HUES48 (cell line): ENCODE data around the gene OSBPL3.

Source experiments
- H3K27ac ChIP-seq: one replicate; pipeline ENCODE4 v1.7.0; 2013; ENCODE audit warnings: low read depth, low read length, inconsistent platforms
- H3K27me3 ChIP-seq: 2 replicates; pipeline ENCODE4 v1.6.1; 2013; ENCODE audit warnings: mild to moderate bottlenecking, low read length; ENCODE audit not compliant: control insufficient read depth, insufficient read depth
- H3K36me3 ChIP-seq: 2 replicates; pipeline ENCODE4 v1.6.1; 2013; ENCODE audit warnings: low read length; ENCODE audit not compliant: control insufficient read depth, insufficient read depth
- H3K4me1 ChIP-seq: 2 replicates; pipeline ENCODE4 v1.6.1; 2013; ENCODE audit warnings: mild to moderate bottlenecking, low read length; ENCODE audit not compliant: control insufficient read depth, insufficient read depth
- H3K4me3 ChIP-seq: 2 replicates; pipeline ENCODE4 v1.5.1; 2013; ENCODE audit warnings: mild to moderate bottlenecking, low read depth, low read length
- H3K9ac ChIP-seq: 2 replicates; pipeline ENCODE4 v1.6.1; 2013; ENCODE audit warnings: mild to moderate bottlenecking, low read depth, low read length, moderate library complexity
- H3K9me3 ChIP-seq: 2 replicates; pipeline ENCODE4 v1.6.1; 2013; ENCODE audit warnings: low read length; ENCODE audit not compliant: control insufficient read depth, insufficient read depth

The OSBPL3 gene

GRCh38 chr7:24827027-24827426, 153.0 kb downstream of the OSBPL3 start:
- Histone ChIP-seq H3K27ac (no peak overlapping the region), H3K4me3 (no peak overlapping the region), H3K9ac (no peak overlapping the region)

GRCh38 chr7:24826662-24827020, 153.3 kb downstream of the OSBPL3 start:
- H3K9me3 ChIP-seq: no peaks in the 10 kb centered on the region
- H3K36me3 ChIP-seq: peaks cover 7% of the 10 kb centered on the region; the same call in 1 of the 2 replicates
- H3K9ac ChIP-seq: no peak overlapping the region
- no peaks in the 10 kb centered on the region for H3K27me3 ChIP-seq
- H3K4me3 ChIP-seq: no peak overlapping the region
- H3K27ac ChIP-seq: peak overlapping the region; percentile 28
- 0 out of 2 replicates have a peak, but pooled peaks cover 4% of the 10 kb centered on the region for H3K4me1 ChIP-seq

More at GRCh38 chr7:24827027-24827426, 153.0 kb downstream of the OSBPL3 start:
- Histone ChIP-seq H3K4me1 (0 out of 2 replicates have a peak, but pooled peaks cover 4% of the 10 kb centered on the region), H3K27me3 (no peaks in the 10 kb centered on the region), H3K9me3 (no peaks in the 10 kb centered on the region), H3K36me3 (peaks cover 7% of the 10 kb centered on the region; the same call in 1 of the 2 replicates)

GRCh38 chr7:24825931-24826661, 153.9 kb downstream of the OSBPL3 start:
- Histone ChIP-seq H3K4me1 (0 out of 2 replicates have a peak, but pooled peaks cover 4% of the 10 kb centered on the region), H3K36me3 (peaks cover 7% of the 10 kb centered on the region; the same call in 1 of the 2 replicates), H3K9me3 (no peaks in the 10 kb centered on the region), H3K27me3 (no peaks in the 10 kb centered on the region), H3K9ac (no peak overlapping the region), H3K4me3 (no peak overlapping the region), H3K27ac (peak overlapping the region; percentile 30)

- peaks cover 7% of the 10 kb centered on the region; the same call in 1 of the 2 replicates for H3K36me3 ChIP-seq
- no peaks in the 10 kb centered on the region for H3K9me3 ChIP-seq
- no peak overlapping the region for H3K27ac ChIP-seq
- H3K9ac ChIP-seq: no peak overlapping the region
- 0 out of 2 replicates have a peak, but pooled peaks cover 6% of the 10 kb centered on the region for H3K4me1 ChIP-seq
- H3K27me3 ChIP-seq: no peaks in the 10 kb centered on the region
- no peak overlapping the region for H3K4me3 ChIP-seq
Measured at GRCh38 chr7:24825381-24825794, 154.6 kb downstream of the OSBPL3 start.

GRCh38 chr7:24824896-24825295, 155.1 kb downstream of the OSBPL3 start:
- Histone ChIP-seq H3K27ac (no peak overlapping the region), H3K27me3 (no peaks in the 10 kb centered on the region), H3K4me3 (no peak overlapping the region), H3K9me3 (no peaks in the 10 kb centered on the region), H3K36me3 (peaks cover 3% of the 10 kb centered on the region; the same call in 1 of the 2 replicates), H3K4me1 (0 out of 2 replicates have a peak, but pooled peaks cover 7% of the 10 kb centered on the region), H3K9ac (no peak overlapping the region)

GRCh38 chr7:24824400-24824799, 155.6 kb downstream of the OSBPL3 start:
- Histone ChIP-seq H3K4me1 (0 out of 2 replicates have a peak, but pooled peaks cover 7% of the 10 kb centered on the region), H3K9ac (no peak overlapping the region), H3K27me3 (no peaks in the 10 kb centered on the region), H3K27ac (no peak overlapping the region), H3K4me3 (no peak overlapping the region), H3K36me3 (no peaks in the 10 kb centered on the region; the same call in 1 of the 2 replicates), H3K9me3 (no peaks in the 10 kb centered on the region)

GRCh38 chr7:24821754-24822054, 158.3 kb downstream of the OSBPL3 start:
- Histone ChIP-seq H3K36me3 (no peaks in the 10 kb centered on the region), H3K4me1 (0 out of 2 replicates have a peak, but pooled peaks cover 7% of the 10 kb centered on the region), H3K9ac (no peak overlapping the region), H3K27ac (no peak overlapping the region), H3K9me3 (no peaks in the 10 kb centered on the region), H3K27me3 (no peaks in the 10 kb centered on the region), H3K4me3 (no peak overlapping the region)

- no peak overlapping the region for H3K4me3 ChIP-seq
- no peak overlapping the region for H3K27ac ChIP-seq
- H3K4me1 ChIP-seq: 0 out of 2 replicates have a peak, but pooled peaks cover 5% of the 10 kb centered on the region
- no peaks in the 10 kb centered on the region for H3K27me3 ChIP-seq
- no peaks in the 10 kb centered on the region for H3K9me3 ChIP-seq
- H3K36me3 ChIP-seq: no peaks in the 10 kb centered on the region
- no peak overlapping the region for H3K9ac ChIP-seq
Measured at GRCh38 chr7:24821045-24821753, 158.8 kb downstream of the OSBPL3 start.

GRCh38 chr7:24820730-24821044, 159.3 kb downstream of the OSBPL3 start:
- Histone ChIP-seq H3K4me3 (no peak overlapping the region), H3K9me3 (no peaks in the 10 kb centered on the region), H3K9ac (no peak overlapping the region), H3K27ac (no peak overlapping the region), H3K4me1 (0 out of 2 replicates have a peak, but pooled peaks cover 3% of the 10 kb centered on the region), H3K27me3 (no peaks in the 10 kb centered on the region), H3K36me3 (no peaks in the 10 kb centered on the region)

- Histone ChIP-seq H3K27me3 (no peaks in the 10 kb centered on the region), H3K4me3 (no peak overlapping the region), H3K9ac (no peak overlapping the region), H3K36me3 (no peaks in the 10 kb centered on the region), H3K27ac (no peak overlapping the region), H3K9me3 (no peaks in the 10 kb centered on the region), H3K4me1 (0 out of 2 replicates have a peak, but pooled peaks cover 3% of the 10 kb centered on the region)
Measured at GRCh38 chr7:24819916-24820689, 159.9 kb downstream of the OSBPL3 start.
